ENCODE measurements around the gene DPYD. TPM values are rescaled to one million over a fixed set of nuclear protein-coding genes. Genes with fewer than 3 reads are reported as not detected.

DPYD gene
- total RNA-seq, 2 experiments from 2014 or later, result 62.9 to 63.5 TPM

- Mint-ChIP-seq H3K27ac (no peak overlapping the region), H3K4me1 (no peaks in the 10 kb centered on the region), H3K36me3 (ENCODE audit: low read depth) (peaks cover 29% of the 10 kb centered on the region), H3K4me3 (no peak overlapping the region), H3K9me3 (peaks cover 4% of the 10 kb centered on the region), H3K27me3 (no peaks in the 10 kb centered on the region)
- CTCF ChIA-PET, result no interaction called here
- POLR2A ChIA-PET, result no interaction called here
- no peak for DNase-seq
These were observed 240.4 kb downstream of the DPYD start for GRCh38 chr1:97680470-97680869.

- POLR2A ChIA-PET, result no interaction called here
- H3K4me3 Mint-ChIP-seq, result no peak overlapping the region
- CTCF ChIA-PET, result no interaction called here
- H3K4me1 Mint-ChIP-seq, result no peaks in the 10 kb centered on the region
- DNase-seq, result no peak
- H3K27me3 Mint-ChIP-seq, result no peaks in the 10 kb centered on the region
- H3K27ac Mint-ChIP-seq, result no peak overlapping the region
- H3K36me3 Mint-ChIP-seq (ENCODE audit: low read depth), result peaks cover 24% of the 10 kb centered on the region
- H3K9me3 Mint-ChIP-seq, result peaks cover 4% of the 10 kb centered on the region
These were observed 243.1 kb downstream of the DPYD start for GRCh38 chr1:97677702-97678101.

GRCh38 chr1:97674517-97674916 lies 246.3 kb downstream of the DPYD start:
- no peak overlapping the region for H3K27ac Mint-ChIP-seq
- H3K4me1 Mint-ChIP-seq, result no peaks in the 10 kb centered on the region
- no peaks in the 10 kb centered on the region for H3K27me3 Mint-ChIP-seq
- H3K36me3 Mint-ChIP-seq (ENCODE audit: low read depth), result peaks cover 28% of the 10 kb centered on the region
- ChIA-PET CTCF (no interaction called here), POLR2A (no interaction called here)
- peaks cover 4% of the 10 kb centered on the region for H3K9me3 Mint-ChIP-seq
- H3K4me3 Mint-ChIP-seq, result no peak overlapping the region
- no peak for DNase-seq

GRCh38 chr1:97668945-97669344 lies 251.9 kb downstream of the DPYD start:
- Mint-ChIP-seq H3K36me3 (ENCODE audit: low read depth) (peaks cover 8% of the 10 kb centered on the region), H3K27me3 (no peaks in the 10 kb centered on the region), H3K4me3 (no peak overlapping the region), H3K4me1 (no peaks in the 10 kb centered on the region), H3K9me3 (no peaks in the 10 kb centered on the region), H3K27ac (no peak overlapping the region)
- peak; percentile 7 for DNase-seq
- ChIA-PET CTCF (no interaction called here), POLR2A (no interaction called here)

- Mint-ChIP-seq H3K4me1 (peaks cover 6% of the 10 kb centered on the region), H3K27me3 (no peaks in the 10 kb centered on the region), H3K27ac (no peak overlapping the region), H3K9me3 (no peaks in the 10 kb centered on the region), H3K36me3 (ENCODE audit: low read depth) (peaks cover 5% of the 10 kb centered on the region), H3K4me3 (no peak overlapping the region)
- no peak for DNase-seq
- CTCF ChIA-PET, result no interaction called here
- POLR2A ChIA-PET, result no interaction called here
These were observed 260.3 kb downstream of the DPYD start for GRCh38 chr1:97660431-97661105.

GRCh38 chr1:97654876-97655585 lies 265.8 kb downstream of the DPYD start:
- CTCF ChIA-PET, result no interaction called here

GRCh38 chr1:97651250-97651649 lies 269.6 kb downstream of the DPYD start:
- ChIA-PET CTCF (no interaction called here), POLR2A (no interaction called here)
- Mint-ChIP-seq H3K4me3 (no peak overlapping the region), H3K27ac (no peak overlapping the region), H3K4me1 (no peaks in the 10 kb centered on the region), H3K36me3 (ENCODE audit: low read depth) (peaks cover 7% of the 10 kb centered on the region), H3K27me3 (no peaks in the 10 kb centered on the region), H3K9me3 (peaks cover 7% of the 10 kb centered on the region)
- no peak for DNase-seq

More at GRCh38 chr1:97654876-97655585, 265.8 kb downstream of the DPYD start:
- H3K4me1 Mint-ChIP-seq, result no peaks in the 10 kb centered on the region
- POLR2A ChIA-PET, result no interaction called here
- no peaks in the 10 kb centered on the region for H3K9me3 Mint-ChIP-seq
- H3K36me3 Mint-ChIP-seq (ENCODE audit: low read depth), result peaks cover 4% of the 10 kb centered on the region
- no peak overlapping the region for H3K4me3 Mint-ChIP-seq
- no peak for DNase-seq
- no peaks in the 10 kb centered on the region for H3K27me3 Mint-ChIP-seq
- H3K27ac Mint-ChIP-seq, result no peak overlapping the region

GRCh38 chr1:97649591-97649990 lies 271.2 kb downstream of the DPYD start:
- no peak for DNase-seq
- H3K36me3 Mint-ChIP-seq (ENCODE audit: low read depth), result peaks cover 4% of the 10 kb centered on the region
- no peaks in the 10 kb centered on the region for H3K4me1 Mint-ChIP-seq
- H3K27me3 Mint-ChIP-seq, result no peaks in the 10 kb centered on the region
- H3K27ac Mint-ChIP-seq, result no peak overlapping the region
- POLR2A ChIA-PET, result no interaction called here
- CTCF ChIA-PET, result no interaction called here
- H3K9me3 Mint-ChIP-seq, result peaks cover 8% of the 10 kb centered on the region
- no peak overlapping the region for H3K4me3 Mint-ChIP-seq

- no peaks in the 10 kb centered on the region for H3K4me1 Mint-ChIP-seq
- H3K4me3 Mint-ChIP-seq, result no peak overlapping the region
- H3K9me3 Mint-ChIP-seq, result peaks cover 8% of the 10 kb centered on the region
- peaks cover 9% of the 10 kb centered on the region for H3K36me3 Mint-ChIP-seq (ENCODE audit: low read depth)
- ChIA-PET CTCF (interaction anchor here (0.6 kb wide), 1 partner anchor 8 kb away, joined by 3 read pairs; no protein-coding TSS in a partner anchor), POLR2A (no interaction called here)
- DNase-seq, result no peak
- no peak overlapping the region for H3K27ac Mint-ChIP-seq
- H3K27me3 Mint-ChIP-seq, result no peaks in the 10 kb centered on the region
These were observed 273.1 kb downstream of the DPYD start for GRCh38 chr1:97647776-97648175.

- CTCF ChIA-PET, result no interaction called here
- POLR2A ChIA-PET, result no interaction called here
- DNase-seq, result no peak
- Mint-ChIP-seq H3K36me3 (ENCODE audit: low read depth) (peaks cover 9% of the 10 kb centered on the region), H3K9me3 (peaks cover 11% of the 10 kb centered on the region), H3K27ac (no peak overlapping the region), H3K4me3 (no peak overlapping the region), H3K27me3 (no peaks in the 10 kb centered on the region), H3K4me1 (no peaks in the 10 kb centered on the region)
These were observed 274.8 kb downstream of the DPYD start for GRCh38 chr1:97646071-97646470.

GRCh38 chr1:97640677-97641076 lies 280.2 kb downstream of the DPYD start:
- Mint-ChIP-seq H3K36me3 (ENCODE audit: low read depth) (peaks cover 9% of the 10 kb centered on the region), H3K27me3 (no peaks in the 10 kb centered on the region), H3K4me1 (no peaks in the 10 kb centered on the region), H3K27ac (no peak overlapping the region), H3K4me3 (no peak overlapping the region), H3K9me3 (peaks cover 5% of the 10 kb centered on the region)
- ChIA-PET CTCF (no interaction called here), POLR2A (no interaction called here)
- DNase-seq, result no peak

GRCh38 chr1:97636941-97637340 lies 283.9 kb downstream of the DPYD start:
- no peaks in the 10 kb centered on the region for H3K27me3 Mint-ChIP-seq
- H3K36me3 Mint-ChIP-seq (ENCODE audit: low read depth), result peaks cover 4% of the 10 kb centered on the region
- peaks cover 5% of the 10 kb centered on the region for H3K9me3 Mint-ChIP-seq
- no peak overlapping the region for H3K4me3 Mint-ChIP-seq
- H3K4me1 Mint-ChIP-seq, result no peaks in the 10 kb centered on the region
- POLR2A ChIA-PET, result no interaction called here
- CTCF ChIA-PET, result no interaction called here
- no peak overlapping the region for H3K27ac Mint-ChIP-seq
- DNase-seq, result no peak

GRCh38 chr1:97634758-97635157 lies 286.1 kb downstream of the DPYD start:
- H3K27ac Mint-ChIP-seq, result no peak overlapping the region
- H3K27me3 Mint-ChIP-seq, result no peaks in the 10 kb centered on the region
- peaks cover 2% of the 10 kb centered on the region for H3K9me3 Mint-ChIP-seq
- no peak for DNase-seq
- CTCF ChIA-PET, result no interaction called here
- POLR2A ChIA-PET, result no interaction called here
- peaks cover 4% of the 10 kb centered on the region for H3K36me3 Mint-ChIP-seq (ENCODE audit: low read depth)
- H3K4me3 Mint-ChIP-seq, result no peak overlapping the region
- no peaks in the 10 kb centered on the region for H3K4me1 Mint-ChIP-seq

- POLR2A ChIA-PET, result no interaction called here
- CTCF ChIA-PET, result no interaction called here
- Mint-ChIP-seq H3K36me3 (ENCODE audit: low read depth) (peaks cover 2% of the 10 kb centered on the region), H3K27me3 (no peaks in the 10 kb centered on the region), H3K4me1 (no peaks in the 10 kb centered on the region), H3K27ac (no peak overlapping the region), H3K9me3 (peaks cover 2% of the 10 kb centered on the region), H3K4me3 (no peak overlapping the region)
- DNase-seq, result no peak
These were observed 288.1 kb downstream of the DPYD start for GRCh38 chr1:97632776-97633175.

Data from activated CD4-positive, alpha-beta T cell treated with anti-CD3 and anti-CD28 coated beads, Interleukin-2, amount 10 ng/mL, durations not matched to agents 7 days and 5 days (primary cell).